GM12878 (cell line): ENCODE measurements around the gene CRELD2. TPM values are rescaled to one million over a fixed set of nuclear protein-coding genes. Genes with fewer than 3 reads are reported as not detected.
A peak's percentile ranks its signal among the peaks of the same experiment; 100 is the strongest.

Experiments
- DPF2 ChIP-seq: fragments of 450-650 bp; IDR thresholded peaks from 2 replicates; pipeline ENCODE4 v1.6.1; 2017; ENCODE audit warnings: mild to moderate bottlenecking
- EP300 ChIP-seq, 2 experiments: fragments of 150-350 bp in 1 of 2; IDR thresholded peaks; 2 replicates each; pipeline ENCODE4 v1.6.1; 2011 to 2012; ENCODE audit warnings: low read depth in 2 of 2, low read length in 2 of 2, borderline replicate concordance in 1 of 2, improper control_type of control experiment in 1 of 2, inconsistent platforms in 1 of 2; ENCODE audit not compliant: control insufficient read depth in 1 of 2
- EZH2 ChIP-seq: IDR thresholded peaks from 2 replicates; pipeline ENCODE4 v1.6.1; 2012; ENCODE audit warnings: low read depth, mild to moderate bottlenecking, control low read depth, inconsistent platforms, low read length, borderline replicate concordance; ENCODE audit not compliant: control insufficient read depth
- HDAC2 ChIP-seq: fragments of 200-600 bp; sonication (generic); IDR thresholded peaks from 2 replicates; pipeline ENCODE4 v1.6.1; 2017
- HDAC6 ChIP-seq: fragments of 200-600 bp; sonication (generic); IDR thresholded peaks from one replicate; pipeline ENCODE4 v1.8.0; 2017; ENCODE audit warnings: antibody characterized with exemption; ENCODE audit not compliant: unreplicated experiment
- IKZF2 ChIP-seq, 2 experiments: fragments of 450-650 bp; IDR thresholded peaks; 2 replicates each; pipeline ENCODE4 v1.6.1; 2017; ENCODE audit warnings: mild to moderate bottlenecking in 2 of 2, moderate library complexity in 2 of 2
- RAD21 ChIP-seq: IDR thresholded peaks from 2 replicates; pipeline ENCODE4 v1.6.1; 2011; ENCODE audit warnings: mild to moderate bottlenecking, low read depth, low read length, moderate library complexity; ENCODE audit not compliant: insufficient read depth
- RAD51 ChIP-seq: fragments of 450-650 bp; IDR thresholded peaks from 2 replicates; pipeline ENCODE4 v1.6.1; 2016; ENCODE audit warnings: moderate library complexity, mild to moderate bottlenecking, inconsistent platforms
- SPI1 ChIP-seq: IDR thresholded peaks from 2 replicates; pipeline ENCODE4 v1.6.1; 2011; ENCODE audit warnings: low read depth, mild to moderate bottlenecking, low read length, moderate library complexity, borderline replicate concordance; ENCODE audit not compliant: insufficient read depth
- YY1 ChIP-seq: IDR thresholded peaks from 2 replicates; pipeline ENCODE4 v1.6.1; 2011; ENCODE audit warnings: low read depth, mild to moderate bottlenecking, low read length
- microRNA-seq: library from miRNA; unstranded; fragments of <30 nt; microRNA quantifications from one replicate; pipeline ENCODE4, GENCODE V29; 2018
- polyA plus RNA-seq, 11 experiments: library from polyadenylated mRNA; depleted of rRNA in 4 of 11; unstranded in 6 of 11; stranded (reverse) in 5 of 11; fragments of >200 nt; fragmentation: Nextera tagmentation in 4 of 11; fragmentation: Illumina TruSeq in 1 of 11; extraction: Ambion mirVana in 4 of 11; extraction: Trizol in 1 of 11; gene quantifications; 1 replicate in 1 of 11; 2 replicates in 10 of 11; pipeline versions ENCODE4 v1.2.1 to v1.2.3, GENCODE V29; 2011 to 2016; ENCODE audit warnings: inconsistent platforms in 2 of 11, missing spikeins in 2 of 11, low read depth in 1 of 11
- small RNA-seq: library from RNA; depleted of rRNA; stranded (forward); fragments of <200 nt; gene quantifications from one replicate; pipeline ENCODE3, GENCODE V24; 2014
- total RNA-seq, 4 experiments: library from RNA; depleted of rRNA in 3 of 4; stranded (reverse); fragments of >200 nt in 3 of 4; fragmentation: Illumina TruSeq in 1 of 4; extraction: Trizol in 1 of 4; gene quantifications; 2 replicates each; pipeline versions ENCODE4 v1.2.1 to v1.2.3, GENCODE V29; 2013 to 2021
- TF ChIP-seq, protein P1 (sequence below): fragments of 450-650 bp; IDR thresholded peaks from 2 replicates; pipeline ENCODE4 v1.6.1; 2016; ENCODE audit warnings: mild to moderate bottlenecking, moderate library complexity, borderline replicate concordance
- TF ChIP-seq, protein P2 (sequence below): IDR thresholded peaks from 2 replicates; pipeline ENCODE4 v1.6.1; 2012; ENCODE audit warnings: low read length, inconsistent platforms

Gene CRELD2
- total and polyA plus RNA-seq, 10 of the 15 experiments (the other 5 are each of a cell fraction or from before 2014, with no cell fraction given): 9.4 to 111 (median 25.9) TPM

GRCh38 chr22:49976439-49977175 lies 58.2 kb downstream of the CRELD2 start (continued):
- TF ChIP-seq, protein P1, sequence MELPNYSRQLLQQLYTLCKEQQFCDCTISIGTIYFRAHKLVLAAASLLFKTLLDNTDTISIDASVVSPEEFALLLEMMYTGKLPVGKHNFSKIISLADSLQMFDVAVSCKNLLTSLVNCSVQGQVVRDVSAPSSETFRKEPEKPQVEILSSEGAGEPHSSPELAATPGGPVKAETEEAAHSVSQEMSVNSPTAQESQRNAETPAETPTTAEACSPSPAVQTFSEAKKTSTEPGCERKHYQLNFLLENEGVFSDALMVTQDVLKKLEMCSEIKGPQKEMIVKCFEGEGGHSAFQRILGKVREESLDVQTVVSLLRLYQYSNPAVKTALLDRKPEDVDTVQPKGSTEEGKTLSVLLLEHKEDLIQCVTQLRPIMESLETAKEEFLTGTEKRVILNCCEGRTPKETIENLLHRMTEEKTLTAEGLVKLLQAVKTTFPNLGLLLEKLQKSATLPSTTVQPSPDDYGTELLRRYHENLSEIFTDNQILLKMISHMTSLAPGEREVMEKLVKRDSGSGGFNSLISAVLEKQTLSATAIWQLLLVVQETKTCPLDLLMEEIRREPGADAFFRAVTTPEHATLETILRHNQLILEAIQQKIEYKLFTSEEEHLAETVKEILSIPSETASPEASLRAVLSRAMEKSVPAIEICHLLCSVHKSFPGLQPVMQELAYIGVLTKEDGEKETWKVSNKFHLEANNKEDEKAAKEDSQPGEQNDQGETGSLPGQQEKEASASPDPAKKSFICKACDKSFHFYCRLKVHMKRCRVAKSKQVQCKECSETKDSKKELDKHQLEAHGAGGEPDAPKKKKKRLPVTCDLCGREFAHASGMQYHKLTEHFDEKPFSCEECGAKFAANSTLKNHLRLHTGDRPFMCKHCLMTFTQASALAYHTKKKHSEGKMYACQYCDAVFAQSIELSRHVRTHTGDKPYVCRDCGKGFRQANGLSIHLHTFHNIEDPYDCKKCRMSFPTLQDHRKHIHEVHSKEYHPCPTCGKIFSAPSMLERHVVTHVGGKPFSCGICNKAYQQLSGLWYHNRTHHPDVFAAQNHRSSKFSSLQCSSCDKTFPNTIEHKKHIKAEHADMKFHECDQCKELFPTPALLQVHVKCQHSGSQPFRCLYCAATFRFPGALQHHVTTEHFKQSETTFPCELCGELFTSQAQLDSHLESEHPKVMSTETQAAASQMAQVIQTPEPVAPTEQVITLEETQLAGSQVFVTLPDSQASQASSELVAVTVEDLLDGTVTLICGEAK: peak; percentile 44; the same call in 1 of the 2 replicates
- TF ChIP-seq, protein P2, sequence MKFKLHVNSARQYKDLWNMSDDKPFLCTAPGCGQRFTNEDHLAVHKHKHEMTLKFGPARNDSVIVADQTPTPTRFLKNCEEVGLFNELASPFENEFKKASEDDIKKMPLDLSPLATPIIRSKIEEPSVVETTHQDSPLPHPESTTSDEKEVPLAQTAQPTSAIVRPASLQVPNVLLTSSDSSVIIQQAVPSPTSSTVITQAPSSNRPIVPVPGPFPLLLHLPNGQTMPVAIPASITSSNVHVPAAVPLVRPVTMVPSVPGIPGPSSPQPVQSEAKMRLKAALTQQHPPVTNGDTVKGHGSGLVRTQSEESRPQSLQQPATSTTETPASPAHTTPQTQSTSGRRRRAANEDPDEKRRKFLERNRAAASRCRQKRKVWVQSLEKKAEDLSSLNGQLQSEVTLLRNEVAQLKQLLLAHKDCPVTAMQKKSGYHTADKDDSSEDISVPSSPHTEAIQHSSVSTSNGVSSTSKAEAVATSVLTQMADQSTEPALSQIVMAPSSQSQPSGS: peak; percentile 4; the same call in 1 of the 2 replicates
- no peak for TF ChIP-seq EZH2
- no peak for TF ChIP-seq HDAC2
- no peak for TF ChIP-seq HDAC6
- TF ChIP-seq SPI1: peak; percentile 88
- TF ChIP-seq RAD21: no peak
- TF ChIP-seq EP300 (IDR thresholded peaks at IDR 0.05; ENCODE audit: borderline replicate concordance in 1 of 2, control insufficient read depth in 1 of 2, low read depth in 2 of 2, low read length in 2 of 2): peak in 1 of 2 experiments; percentile 67; a peak in 1 of 4 replicates
- peak; percentile 9 to 48 for TF ChIP-seq IKZF2 (IDR thresholded peaks at IDR 0.05)
- peak; percentile 41; the same call in 1 of the 2 replicates for TF ChIP-seq RAD51
- 0 out of 2 replicates have a peak, but pooled peaks have one; percentile 19 for TF ChIP-seq DPF2
- peak; percentile 44; the same call in 1 of the 2 replicates for TF ChIP-seq YY1

Small RNA genes lying within 50 kb of the gene (microRNA-seq; reads per million reads assigned to microRNA genes)
- gene MIR6821: 1.1 reads per million

Small RNA genes lying within 50 kb of the gene (small RNA-seq; reads per million reads assigned to genes)
- 0.16 reads per million for gene MIR6821

Other genes with a start within 250 kb of the CRELD2 start
Only the 7 nearest of the 8 such genes appear.
- 15.2 and 16.4 TPM in 2 replicates for gene BRD1, start 90.8 kb upstream of the CRELD2 start, total RNA-seq (2014; rRNA removed)
- 11.7 and 12.3 TPM in 2 replicates for gene BRD1, start 90.8 kb upstream of the CRELD2 start, total RNA-seq (2014; rRNA removed; fragmentation: Illumina TruSeq; extraction: Trizol)
- gene BRD1, start 90.8 kb upstream of the CRELD2 start, total RNA-seq (2021): 26.4 and 26.9 TPM in 2 replicates
- 4.1 and 4.8 TPM in 2 replicates for gene BRD1, start 90.8 kb upstream of the CRELD2 start, polyA plus RNA-seq (2011; rRNA removed)
- gene BRD1, start 90.8 kb upstream of the CRELD2 start, polyA plus RNA-seq (2014; fragmentation: Illumina TruSeq; extraction: Trizol): 4.2 and 9.4 TPM in 2 replicates
- 1 to 10 TPM in 1 of 2 experiments, under 1 TPM in 1; 0.90 to 2.1 TPM for gene BRD1, start 90.8 kb upstream of the CRELD2 start, polyA plus RNA-seq (2014; fragmentation: Nextera tagmentation; extraction: Ambion mirVana)
- 17.9 and 19.0 TPM in 2 replicates for gene BRD1, start 90.8 kb upstream of the CRELD2 start, polyA plus RNA-seq (2014; rRNA removed)
- gene BRD1, start 90.8 kb upstream of the CRELD2 start, polyA plus RNA-seq (2016; fragmentation: Nextera tagmentation; extraction: Ambion mirVana): 1 to 10 TPM; 2.9 to 3.2 TPM
- gene ZBED4, start 64.8 kb upstream of the CRELD2 start, total RNA-seq (2014; rRNA removed): 14.1 and 14.7 TPM in 2 replicates
- gene ZBED4, start 64.8 kb upstream of the CRELD2 start, total RNA-seq (2014; rRNA removed; fragmentation: Illumina TruSeq; extraction: Trizol): 9.0 and 9.9 TPM in 2 replicates
- gene ZBED4, start 64.8 kb upstream of the CRELD2 start, total RNA-seq (2021): 21.2 and 21.6 TPM in 2 replicates
- 3.9 and 6.1 TPM in 2 replicates for gene ZBED4, start 64.8 kb upstream of the CRELD2 start, polyA plus RNA-seq (2011; rRNA removed)
- gene ZBED4, start 64.8 kb upstream of the CRELD2 start, polyA plus RNA-seq (2014; fragmentation: Illumina TruSeq; extraction: Trizol): 10.6 and 14.9 TPM in 2 replicates
- gene ZBED4, start 64.8 kb upstream of the CRELD2 start, polyA plus RNA-seq (2014; fragmentation: Nextera tagmentation; extraction: Ambion mirVana): 1 to 10 TPM; 2.3 to 2.7 TPM
- 10.6 and 11.0 TPM in 2 replicates for gene ZBED4, start 64.8 kb upstream of the CRELD2 start, polyA plus RNA-seq (2014; rRNA removed)
- 10 to 100 TPM; 14.9 to 16.8 TPM for gene ZBED4, start 64.8 kb upstream of the CRELD2 start, polyA plus RNA-seq (2016; fragmentation: Nextera tagmentation; extraction: Ambion mirVana)
- gene ALG12, start 196 bp upstream of the CRELD2 start, total RNA-seq (2014; rRNA removed): 9.8 and 10.5 TPM in 2 replicates
- 3.3 and 3.7 TPM in 2 replicates for gene ALG12, start 196 bp upstream of the CRELD2 start, total RNA-seq (2014; rRNA removed; fragmentation: Illumina TruSeq; extraction: Trizol)
- gene ALG12, start 196 bp upstream of the CRELD2 start, total RNA-seq (2021): 15.8 and 16.6 TPM in 2 replicates
- 2.2 and 5.2 TPM in 2 replicates for gene ALG12, start 196 bp upstream of the CRELD2 start, polyA plus RNA-seq (2011; rRNA removed)
- 0.79 and 4.3 TPM in 2 replicates for gene ALG12, start 196 bp upstream of the CRELD2 start, polyA plus RNA-seq (2014; fragmentation: Illumina TruSeq; extraction: Trizol)
- under 1 TPM; 0.22 to 0.37 TPM for gene ALG12, start 196 bp upstream of the CRELD2 start, polyA plus RNA-seq (2014; fragmentation: Nextera tagmentation; extraction: Ambion mirVana)
- 8.0 and 9.7 TPM in 2 replicates for gene ALG12, start 196 bp upstream of the CRELD2 start, polyA plus RNA-seq (2014; rRNA removed)
- 10 to 100 TPM; 17.9 to 23.4 TPM for gene ALG12, start 196 bp upstream of the CRELD2 start, polyA plus RNA-seq (2016; fragmentation: Nextera tagmentation; extraction: Ambion mirVana)
- gene PIM3, start 42.1 kb downstream of the CRELD2 start, total RNA-seq (2014; rRNA removed): 44.7 and 51.8 TPM in 2 replicates
- 11.0 and 11.9 TPM in 2 replicates for gene PIM3, start 42.1 kb downstream of the CRELD2 start, total RNA-seq (2014; rRNA removed; fragmentation: Illumina TruSeq; extraction: Trizol)
- 59.5 and 60.8 TPM in 2 replicates for gene PIM3, start 42.1 kb downstream of the CRELD2 start, total RNA-seq (2021)
- 8.6 and 12.4 TPM in 2 replicates for gene PIM3, start 42.1 kb downstream of the CRELD2 start, polyA plus RNA-seq (2011; rRNA removed)
- gene PIM3, start 42.1 kb downstream of the CRELD2 start, polyA plus RNA-seq (2014; fragmentation: Illumina TruSeq; extraction: Trizol): 2.2 and 6.2 TPM in 2 replicates
- 1 to 10 TPM in 1 of 2 experiments, under 1 TPM in 1; 0.31 to 1.5 TPM for gene PIM3, start 42.1 kb downstream of the CRELD2 start, polyA plus RNA-seq (2014; fragmentation: Nextera tagmentation; extraction: Ambion mirVana)
- 57.0 and 57.8 TPM in 2 replicates for gene PIM3, start 42.1 kb downstream of the CRELD2 start, polyA plus RNA-seq (2014; rRNA removed)
- 10 to 100 TPM; 12.4 to 34.3 TPM for gene PIM3, start 42.1 kb downstream of the CRELD2 start, polyA plus RNA-seq (2016; fragmentation: Nextera tagmentation; extraction: Ambion mirVana)
- gene IL17REL, start 94.1 kb downstream of the CRELD2 start, total RNA-seq (2014; rRNA removed): not detected in 2 replicates
- not detected in 2 replicates for gene IL17REL, start 94.1 kb downstream of the CRELD2 start, total RNA-seq (2014; rRNA removed; fragmentation: Illumina TruSeq; extraction: Trizol)
- not detected in 2 replicates for gene IL17REL, start 94.1 kb downstream of the CRELD2 start, total RNA-seq (2021)
- gene IL17REL, start 94.1 kb downstream of the CRELD2 start, polyA plus RNA-seq (2011; rRNA removed): 0.03 TPM in 1 of 2 replicates, not detected in the other
- gene IL17REL, start 94.1 kb downstream of the CRELD2 start, polyA plus RNA-seq (2014; fragmentation: Illumina TruSeq; extraction: Trizol): not detected in 2 replicates
- gene IL17REL, start 94.1 kb downstream of the CRELD2 start, polyA plus RNA-seq (2014; fragmentation: Nextera tagmentation; extraction: Ambion mirVana): not detected
- 0.06 TPM in 1 of 2 replicates, not detected in the other for gene IL17REL, start 94.1 kb downstream of the CRELD2 start, polyA plus RNA-seq (2014; rRNA removed)
- not detected for gene IL17REL, start 94.1 kb downstream of the CRELD2 start, polyA plus RNA-seq (2016; fragmentation: Nextera tagmentation; extraction: Ambion mirVana)
- not detected in 2 replicates for gene TTLL8, start 139.7 kb downstream of the CRELD2 start, total RNA-seq (2014; rRNA removed)
- not detected in 2 replicates for gene TTLL8, start 139.7 kb downstream of the CRELD2 start, total RNA-seq (2014; rRNA removed; fragmentation: Illumina TruSeq; extraction: Trizol)
- gene TTLL8, start 139.7 kb downstream of the CRELD2 start, total RNA-seq (2021): not detected in 2 replicates
- not detected in 2 replicates for gene TTLL8, start 139.7 kb downstream of the CRELD2 start, polyA plus RNA-seq (2011; rRNA removed)
- gene TTLL8, start 139.7 kb downstream of the CRELD2 start, polyA plus RNA-seq (2014; fragmentation: Illumina TruSeq; extraction: Trizol): not detected in 2 replicates
- not detected for gene TTLL8, start 139.7 kb downstream of the CRELD2 start, polyA plus RNA-seq (2014; fragmentation: Nextera tagmentation; extraction: Ambion mirVana)
- not detected in 2 replicates for gene TTLL8, start 139.7 kb downstream of the CRELD2 start, polyA plus RNA-seq (2014; rRNA removed)
- not detected for gene TTLL8, start 139.7 kb downstream of the CRELD2 start, polyA plus RNA-seq (2016; fragmentation: Nextera tagmentation; extraction: Ambion mirVana)
- gene MLC1, start 166.8 kb downstream of the CRELD2 start, total RNA-seq (2014; rRNA removed): not detected in 2 replicates
- not detected in 2 replicates for gene MLC1, start 166.8 kb downstream of the CRELD2 start, total RNA-seq (2014; rRNA removed; fragmentation: Illumina TruSeq; extraction: Trizol)
- gene MLC1, start 166.8 kb downstream of the CRELD2 start, total RNA-seq (2021): not detected in 2 replicates
- 0.07 TPM in 1 of 2 replicates, not detected in the other for gene MLC1, start 166.8 kb downstream of the CRELD2 start, polyA plus RNA-seq (2011; rRNA removed)
- gene MLC1, start 166.8 kb downstream of the CRELD2 start, polyA plus RNA-seq (2014; fragmentation: Illumina TruSeq; extraction: Trizol): 0.03 TPM in 1 of 2 replicates, not detected in the other
- gene MLC1, start 166.8 kb downstream of the CRELD2 start, polyA plus RNA-seq (2014; fragmentation: Nextera tagmentation; extraction: Ambion mirVana): not detected
- not detected in 2 replicates for gene MLC1, start 166.8 kb downstream of the CRELD2 start, polyA plus RNA-seq (2014; rRNA removed)
- under 1 TPM in 1 of 2 experiments, not detected in 1; 0.15 TPM for gene MLC1, start 166.8 kb downstream of the CRELD2 start, polyA plus RNA-seq (2016; fragmentation: Nextera tagmentation; extraction: Ambion mirVana)